Body of pancreas (tissue), 4 donors: ENCODE results near the gene MCEE. TPM values are rescaled to one million over a fixed set of nuclear protein-coding genes. Genes with fewer than 3 reads are reported as not detected.

Experiments used
- ATAC-seq: fragments of 150-250 bp; one replicate; pipeline ENCODE4 v1.9.1; 2016
- DNase-seq, 4 donors: peaks; one replicate each; pipeline ENCODE4 v3.0.0-alpha.2; 2019
- H3K27ac ChIP-seq, 4 donors: fragments of 200-600 bp; sonication (generic); 1 replicate in 3 of 4; 2 replicates in 1 of 4; pipeline versions ENCODE4 v1.5.1 to v1.6.1; 2016 to 2019; ENCODE audit warnings: mild to moderate bottlenecking in 1 of 4, mixed read lengths in 1 of 4, moderate library complexity in 1 of 4
- H3K27me3 ChIP-seq, 2 donors: fragments of 200-600 bp; sonication (generic); one replicate each; pipeline ENCODE4 v1.6.0; 2016; ENCODE audit warnings: mild to moderate bottlenecking in 1 of 2
- H3K36me3 ChIP-seq, 2 donors: fragments of 200-600 bp; sonication (generic); replicated peaks in 1 of 2; 2 replicates each; pipeline ENCODE4 v1.5.1; 2016; ENCODE audit warnings: low read depth in 2 of 2; ENCODE audit not compliant: insufficient read depth in 1 of 2
- H3K4me1 ChIP-seq: fragments of 200-600 bp; sonication (generic); one replicate; pipeline ENCODE4 v1.6.0; 2016
- H3K4me3 ChIP-seq, 2 donors: fragments of 200-600 bp; sonication (generic); 1 replicate in 1 of 2; 2 replicates in 1 of 2; pipeline ENCODE4 v1.5.1; 2016 to 2019
- H3K9me3 ChIP-seq, 3 donors: fragments of 200-600 bp; sonication (generic); 1 replicate in 2 of 3; 2 replicates in 1 of 3; pipeline ENCODE4 v1.5.1; 2016
- POLR2A ChIP-seq, 3 donors: fragments of 450-650 bp; IDR thresholded peaks; one replicate each; pipeline ENCODE4 v1.6.1; 2016; ENCODE audit warnings: antibody characterized with exemption in 3 of 3, mild to moderate bottlenecking in 2 of 3
- WGBS, 2 donors: methylation state at CpG; one replicate each; pipeline ENCODE4 v1.1.5; 2017; 5-methylcytosine and 5-hydroxymethylcytosine counted together
- intact Hi-C: fragments of 100-400 bp; cut with DNase I; formaldehyde crosslinking; loops from one replicate; pipeline ENCODE4 v1.15.1; 2023
- total RNA-seq, 2 donors: library from RNA; depleted of rRNA; stranded (reverse); fragments of >200 nt; gene quantifications; one replicate each; pipeline ENCODE4 v1.1.0, GENCODE V29; 2016
- TF ChIP-seq, protein P1 (sequence below), 7 experiments: fragments of 450-650 bp in 4 of 7; fragments of 200-600 bp in 3 of 7; sonication (generic) in 3 of 7; IDR thresholded peaks; one replicate each; pipeline ENCODE4 v1.5.1; 2016 to 2019; ENCODE audit warnings: antibody characterized with exemption in 7 of 7

Gene MCEE
- total RNA-seq, 2 donors from 2014 or later, result 10.1 to 24.7 TPM

DNA sequence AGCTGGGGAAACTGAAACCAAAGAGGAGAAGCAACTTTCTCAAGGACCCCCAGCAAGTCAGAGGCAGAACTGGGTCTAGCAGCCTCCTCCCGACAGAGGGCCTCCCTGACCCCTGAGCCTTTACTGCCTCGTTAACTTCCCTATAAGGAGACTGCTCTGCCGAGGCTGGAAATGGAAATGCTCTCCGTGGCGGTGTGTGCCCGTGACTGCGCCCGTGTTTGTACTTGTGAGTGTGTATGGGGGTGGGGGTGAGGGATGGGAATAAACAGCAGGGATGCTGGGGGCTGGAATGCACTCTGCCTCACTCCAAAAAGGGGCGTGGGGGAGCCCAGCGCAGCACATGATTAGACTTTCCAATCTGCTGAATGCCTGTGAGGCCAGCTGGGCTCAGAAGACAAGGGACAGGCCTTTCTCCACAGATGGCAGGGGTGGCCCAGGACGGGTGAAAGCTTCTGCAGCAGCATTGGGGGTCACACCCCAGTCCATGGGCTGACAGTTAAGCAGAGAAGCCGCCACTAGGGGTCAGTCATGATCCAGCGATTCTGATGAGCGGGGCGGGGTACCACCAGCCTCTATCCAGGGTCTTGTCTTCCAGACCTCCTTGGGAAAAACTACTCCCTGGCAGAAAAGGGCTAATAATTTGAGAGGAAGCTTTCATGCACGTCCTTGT, 27.2 kb upstream of the MCEE start:
- peak; percentile 53 for ATAC-seq
- Histone ChIP-seq H3K4me1 (peaks cover 5% of the 10 kb centered on the region), H3K4me3 (no peak overlapping the region), H3K27me3 (no peaks in the 10 kb centered on the region), H3K36me3 (no peaks in the 10 kb centered on the region), H3K9me3 (no peaks in the 10 kb centered on the region), H3K27ac (no peak overlapping the region)
- peak; percentile 44 to 71 (median 53) for DNase-seq
- TF ChIP-seq POLR2A (IDR thresholded peaks at IDR 0.05), result no peak
- TF ChIP-seq, protein P1, sequence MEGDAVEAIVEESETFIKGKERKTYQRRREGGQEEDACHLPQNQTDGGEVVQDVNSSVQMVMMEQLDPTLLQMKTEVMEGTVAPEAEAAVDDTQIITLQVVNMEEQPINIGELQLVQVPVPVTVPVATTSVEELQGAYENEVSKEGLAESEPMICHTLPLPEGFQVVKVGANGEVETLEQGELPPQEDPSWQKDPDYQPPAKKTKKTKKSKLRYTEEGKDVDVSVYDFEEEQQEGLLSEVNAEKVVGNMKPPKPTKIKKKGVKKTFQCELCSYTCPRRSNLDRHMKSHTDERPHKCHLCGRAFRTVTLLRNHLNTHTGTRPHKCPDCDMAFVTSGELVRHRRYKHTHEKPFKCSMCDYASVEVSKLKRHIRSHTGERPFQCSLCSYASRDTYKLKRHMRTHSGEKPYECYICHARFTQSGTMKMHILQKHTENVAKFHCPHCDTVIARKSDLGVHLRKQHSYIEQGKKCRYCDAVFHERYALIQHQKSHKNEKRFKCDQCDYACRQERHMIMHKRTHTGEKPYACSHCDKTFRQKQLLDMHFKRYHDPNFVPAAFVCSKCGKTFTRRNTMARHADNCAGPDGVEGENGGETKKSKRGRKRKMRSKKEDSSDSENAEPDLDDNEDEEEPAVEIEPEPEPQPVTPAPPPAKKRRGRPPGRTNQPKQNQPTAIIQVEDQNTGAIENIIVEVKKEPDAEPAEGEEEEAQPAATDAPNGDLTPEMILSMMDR (IDR thresholded peaks at IDR 0.05), result peak; percentile 45 to 68 (median 61)
- intact Hi-C loops, result no loop called here
- WGBS, 2 donors, result 14% methylated on average over 12 to 16 of the region's 16 CpGs

DNA sequence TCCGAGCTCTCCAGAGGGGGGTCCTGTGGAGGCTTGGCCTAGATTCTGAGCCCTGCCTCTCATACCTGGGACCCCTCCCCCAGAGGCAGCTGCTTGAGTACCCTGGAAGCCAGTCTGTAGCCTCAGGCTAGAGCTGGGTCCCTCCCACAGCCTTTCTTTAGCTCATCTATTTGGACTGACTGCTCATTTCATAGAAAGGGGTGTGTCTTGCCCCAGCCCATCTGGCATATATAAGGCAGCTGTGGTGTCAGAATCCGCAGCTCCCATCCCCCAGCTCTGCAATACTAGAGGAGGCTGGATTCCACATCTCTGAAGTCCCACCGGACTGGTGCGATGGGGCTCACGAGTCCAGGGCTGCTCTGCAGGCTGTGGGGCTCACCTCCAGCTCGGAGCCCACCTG, 26.5 kb upstream of the MCEE start:
- ATAC-seq (no peak), DNase-seq (no peak)
- WGBS, 2 donors, result 40 to 53% methylated on average over 1 to 6 of the region's 6 CpGs
- H3K4me1 ChIP-seq, result peaks cover 5% of the 10 kb centered on the region
- H3K4me3 ChIP-seq, result no peak overlapping the region
- H3K27ac ChIP-seq, result no peak overlapping the region
- intact Hi-C loops, result no loop called here
- TF ChIP-seq, protein P1 (IDR thresholded peaks at IDR 0.05), result no peak
- no peak for TF ChIP-seq POLR2A (IDR thresholded peaks at IDR 0.05)
- no peaks in the 10 kb centered on the region for H3K9me3 ChIP-seq
- H3K27me3 ChIP-seq, result no peaks in the 10 kb centered on the region
- no peaks in the 10 kb centered on the region for H3K36me3 ChIP-seq

DNA sequence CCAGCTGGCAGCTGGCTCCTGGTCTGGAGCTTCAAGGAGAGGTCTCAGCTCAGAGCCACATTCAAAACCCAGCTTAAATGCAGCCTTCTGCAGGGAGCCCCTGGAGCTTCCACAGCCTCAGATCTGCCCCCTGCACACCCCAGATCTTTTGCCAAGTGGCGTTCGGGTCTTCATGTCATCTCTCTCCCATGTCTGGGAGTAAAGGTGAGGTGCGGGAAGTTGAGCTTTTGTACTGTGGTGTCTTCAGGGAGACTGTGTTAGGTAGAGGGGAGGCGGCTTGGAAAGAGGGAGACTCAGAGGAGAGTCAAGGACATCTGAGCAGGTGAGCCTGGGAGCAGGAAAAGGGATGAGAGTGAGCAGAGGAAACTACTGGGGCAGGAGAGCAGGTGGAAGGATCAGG, 25.8 kb upstream of the MCEE start:
- H3K27ac ChIP-seq, result no peak overlapping the region
- no peak for DNase-seq
- 65 to 83% methylated on average over 4 of the region's 4 CpGs for WGBS, 2 donors
- no peak overlapping the region for H3K4me3 ChIP-seq
- intact Hi-C loops, result no loop called here
- peaks cover 5% of the 10 kb centered on the region for H3K4me1 ChIP-seq
- no peak for ATAC-seq
- no peaks in the 10 kb centered on the region for H3K27me3 ChIP-seq
- no peak for TF ChIP-seq POLR2A (IDR thresholded peaks at IDR 0.05)
- TF ChIP-seq, protein P1 (IDR thresholded peaks at IDR 0.05), result no peak
- no peaks in the 10 kb centered on the region for H3K9me3 ChIP-seq
- no peaks in the 10 kb centered on the region for H3K36me3 ChIP-seq

DNA sequence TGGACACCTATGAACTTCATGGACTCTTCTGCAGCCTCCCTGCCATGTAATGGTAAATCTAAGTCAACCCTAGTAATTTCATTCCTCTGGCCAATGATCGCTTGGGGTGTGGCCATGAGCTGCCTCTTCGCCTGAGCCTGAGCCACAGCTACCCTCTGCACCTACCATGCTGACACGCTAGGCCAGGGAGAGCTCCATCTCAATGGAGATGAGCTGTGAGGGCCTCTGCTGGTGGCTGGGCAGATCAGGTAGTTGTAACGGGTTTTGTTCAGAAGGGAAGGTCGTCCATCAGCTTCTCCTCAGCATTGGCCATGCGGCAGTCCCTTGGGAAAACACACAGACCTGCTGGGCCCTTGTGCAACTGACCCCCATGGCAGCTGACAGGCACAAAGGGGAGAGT, 24.8 kb upstream of the MCEE start:
- H3K4me1 ChIP-seq, result peaks cover 5% of the 10 kb centered on the region
- WGBS, 2 donors, result 48 to 50% methylated on average over 1 to 6 of the region's 6 CpGs

More for the DNA sequence above, 24.8 kb upstream of the MCEE start:
- DNase-seq (peak in 1 of 4 donors; percentile 26), ATAC-seq (no peak)
- no peaks in the 10 kb centered on the region for H3K27me3 ChIP-seq
- intact Hi-C loops, result no loop called here
- TF ChIP-seq, protein P1 (IDR thresholded peaks at IDR 0.05), result peak in 2 of 7 experiments; percentile 18 to 28
- no peak for TF ChIP-seq POLR2A (IDR thresholded peaks at IDR 0.05)
- H3K4me3 ChIP-seq, result no peak overlapping the region
- no peak overlapping the region for H3K27ac ChIP-seq
- H3K9me3 ChIP-seq, result no peaks in the 10 kb centered on the region
- H3K36me3 ChIP-seq, result peaks cover 0 to 6% of the 10 kb centered on the region in 2 donors
